Colon (tissue), 2 donors: ENCODE results near the gene HRH4.

Source experiments
- FAIRE-seq: peaks from 2 replicates; lab custom pipeline; 2012; peaks lifted over from hg19 to GRCh38; lab: Jason Lieb, UNC
- donor health status: control.
- donor health status: control.

Gene HRH4

GRCh38 chr18:24509435-24509834 is 49.0 kb downstream of the HRH4 start:
- FAIRE-seq, result no peak

- FAIRE-seq, result no peak
Observed at GRCh38 chr18:24514439-24514838, 54.0 kb downstream of the HRH4 start.

GRCh38 chr18:24515721-24516120 is 55.3 kb downstream of the HRH4 start:
- FAIRE-seq, result no peak

- no peak for FAIRE-seq
Observed at GRCh38 chr18:24516261-24516660, 55.8 kb downstream of the HRH4 start.

- FAIRE-seq, result no peak
Observed at GRCh38 chr18:24517554-24517953, 57.1 kb downstream of the HRH4 start.

GRCh38 chr18:24518596-24518995 is 58.2 kb downstream of the HRH4 start:
- FAIRE-seq, result no peak
